ENCODE data around the gene PLAAT3.

DNA sequence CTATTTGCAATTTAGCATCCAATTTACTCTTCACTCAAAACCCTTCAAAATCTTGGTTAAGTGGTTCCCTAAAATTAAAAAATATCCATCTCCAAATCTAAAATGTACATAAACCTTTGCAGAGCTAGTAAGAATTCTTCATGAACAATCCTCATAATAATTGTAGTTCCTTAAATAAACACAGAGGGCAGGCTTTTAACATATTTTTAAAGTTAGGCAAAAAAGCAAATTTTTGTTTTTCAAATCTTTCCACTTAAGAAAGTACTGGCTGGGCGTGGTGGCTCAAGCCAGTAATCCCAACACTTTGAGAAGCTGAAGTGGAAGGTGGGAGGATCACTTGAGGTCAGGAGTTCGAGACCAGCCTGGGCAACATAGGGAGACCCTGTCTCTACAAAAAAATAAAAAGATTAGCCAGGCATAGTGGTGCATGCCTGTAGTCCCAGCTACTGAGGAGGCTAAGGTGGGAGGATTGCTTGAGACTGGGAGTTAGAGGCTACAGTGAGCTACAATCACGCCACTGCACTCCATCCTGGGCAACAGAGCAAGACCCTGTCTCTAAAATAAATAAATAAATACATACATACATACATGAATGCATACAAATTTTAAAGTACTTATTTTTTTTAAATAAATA lies 25.1 kb upstream of the PLAAT3 start:
- TF ChIP-seq, protein P1, sequence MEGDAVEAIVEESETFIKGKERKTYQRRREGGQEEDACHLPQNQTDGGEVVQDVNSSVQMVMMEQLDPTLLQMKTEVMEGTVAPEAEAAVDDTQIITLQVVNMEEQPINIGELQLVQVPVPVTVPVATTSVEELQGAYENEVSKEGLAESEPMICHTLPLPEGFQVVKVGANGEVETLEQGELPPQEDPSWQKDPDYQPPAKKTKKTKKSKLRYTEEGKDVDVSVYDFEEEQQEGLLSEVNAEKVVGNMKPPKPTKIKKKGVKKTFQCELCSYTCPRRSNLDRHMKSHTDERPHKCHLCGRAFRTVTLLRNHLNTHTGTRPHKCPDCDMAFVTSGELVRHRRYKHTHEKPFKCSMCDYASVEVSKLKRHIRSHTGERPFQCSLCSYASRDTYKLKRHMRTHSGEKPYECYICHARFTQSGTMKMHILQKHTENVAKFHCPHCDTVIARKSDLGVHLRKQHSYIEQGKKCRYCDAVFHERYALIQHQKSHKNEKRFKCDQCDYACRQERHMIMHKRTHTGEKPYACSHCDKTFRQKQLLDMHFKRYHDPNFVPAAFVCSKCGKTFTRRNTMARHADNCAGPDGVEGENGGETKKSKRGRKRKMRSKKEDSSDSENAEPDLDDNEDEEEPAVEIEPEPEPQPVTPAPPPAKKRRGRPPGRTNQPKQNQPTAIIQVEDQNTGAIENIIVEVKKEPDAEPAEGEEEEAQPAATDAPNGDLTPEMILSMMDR (IDR thresholded peaks at IDR 0.05), result peak in 11 of 12 donors; percentile 27 to 63 (median 48)
- TF ChIP-seq POLR2A (IDR thresholded peaks at IDR 0.05), result no peak

Data from heart left ventricle (tissue), 13 donors.